NCI-H1417 (cell line): ENCODE results near the gene PTPRG.
"Not testable (repeated sequence)": the region's sequence is repeated elsewhere in the genome, so short reads cannot be mapped to it uniquely, and the experiment has no call there.

ENCODE experiments used
- DNase-seq, 3 experiments: peaks; one replicate each; lab custom pipeline; 2025; lab: John Stamatoyannopoulos, UW

Gene PTPRG

GRCh38 chr3:61725851-61726333 lies 164.5 kb downstream of the PTPRG start:
- DNase-seq: no peak

GRCh38 chr3:61727435-61727834 lies 166.1 kb downstream of the PTPRG start:
- no peak for DNase-seq

- DNase-seq: no peak
These were observed 167.8 kb downstream of the PTPRG start for GRCh38 chr3:61729038-61729634.

- DNase-seq: no peak
These were observed 168.7 kb downstream of the PTPRG start for GRCh38 chr3:61730056-61730455.

GRCh38 chr3:61730577-61731231 lies 169.3 kb downstream of the PTPRG start:
- DNase-seq: no peak

GRCh38 chr3:61733000-61733399 lies 171.6 kb downstream of the PTPRG start:
- DNase-seq: no peak

- no peak for DNase-seq
These were observed 172.5 kb downstream of the PTPRG start for GRCh38 chr3:61733876-61734275.

GRCh38 chr3:61734749-61735686 lies 173.6 kb downstream of the PTPRG start:
- no peak for DNase-seq

- no peak for DNase-seq
These were observed 175.1 kb downstream of the PTPRG start for GRCh38 chr3:61736506-61736905.

- no peak for DNase-seq
These were observed 178.3 kb downstream of the PTPRG start for GRCh38 chr3:61739640-61740039.

- no peak for DNase-seq
These were observed 179.1 kb downstream of the PTPRG start for GRCh38 chr3:61740494-61740893.

- DNase-seq: no peak
These were observed 180.2 kb downstream of the PTPRG start for GRCh38 chr3:61741551-61741950.

GRCh38 chr3:61742006-61742405 lies 180.6 kb downstream of the PTPRG start:
- no peak for DNase-seq

- no peak for DNase-seq
These were observed 181.7 kb downstream of the PTPRG start for GRCh38 chr3:61743067-61743466.

- no peak for DNase-seq
These were observed 182.4 kb downstream of the PTPRG start for GRCh38 chr3:61743686-61744242.

- no peak for DNase-seq
These were observed 186.9 kb downstream of the PTPRG start for GRCh38 chr3:61748288-61748687.

GRCh38 chr3:61750766-61751165 lies 189.4 kb downstream of the PTPRG start:
- DNase-seq: no peak

- no peak for DNase-seq
These were observed 197.5 kb downstream of the PTPRG start for GRCh38 chr3:61758839-61759238.

- DNase-seq: not testable (repeated sequence)
These were observed 199.4 kb downstream of the PTPRG start for GRCh38 chr3:61760783-61761182.

- DNase-seq: no peak
These were observed 200.5 kb downstream of the PTPRG start for GRCh38 chr3:61761694-61762430.

- no peak for DNase-seq
These were observed 203.9 kb downstream of the PTPRG start for GRCh38 chr3:61765157-61765876.
